ENCODE results near the gene NEMP2. TPM values are rescaled to one million over a fixed set of nuclear protein-coding genes. Genes with fewer than 3 reads are reported as not detected.

Gene NEMP2
- total RNA-seq = 1 to 10 TPM; 4.6 to 6.1 TPM
- under 1 TPM; 0.67 to 0.93 TPM for polyA plus RNA-seq

- H3K27me3 ChIP-seq (ENCODE audit: control insufficient read depth in 4 of 4, insufficient read depth in 4 of 4, low read length in 3 of 4) = no peaks in the 10 kb centered on the region
- no peaks in the 10 kb centered on the region for H3K9me3 ChIP-seq (ENCODE audit: control insufficient read depth in 4 of 4, low read length in 3 of 4)
- peak; percentile 87 for DNase-seq (ENCODE audit: low spot score)
- H3K36me3 ChIP-seq (ENCODE audit: control insufficient read depth in 4 of 4, insufficient read depth in 3 of 4, low read depth in 1 of 4, low read length in 3 of 4) = no peaks in the 10 kb centered on the region
- WGBS = under 1% methylated on average over 92 of the region's 92 CpGs
- peak within 1 kb of the TSS; percentile 77 to 97 for H3K9ac ChIP-seq (ENCODE audit: low read depth in 1 of 2, low read length in 2 of 2)
- H3K4me3 ChIP-seq (ENCODE audit: low read depth in 1 of 3, low read length in 3 of 3) = peak within 1 kb of the TSS; percentile 71 to 84 (median 81)
- TF ChIP-seq HNF4G (IDR thresholded peaks at IDR 0.05) (no peak), ZBTB33 (IDR thresholded peaks at IDR 0.05) (no peak), TAF1 (conservative IDR thresholded peaks at IDR 0.05) (no peak), REST (IDR thresholded peaks at IDR 0.05) (no peak), YY1 (IDR thresholded peaks at IDR 0.05) (peak; percentile 63), EGR1 (IDR thresholded peaks at IDR 0.05; ENCODE audit: low read depth in 2 of 2) (no peak), ATF3 (IDR thresholded peaks at IDR 0.05) (no peak), MAX (IDR thresholded peaks at IDR 0.05) (no peak), CTCF (IDR thresholded peaks at IDR 0.05; ENCODE audit: low read depth, low read length, missing input control) (no peak), GABPA (IDR thresholded peaks at IDR 0.05 in 1 of 2, conservative IDR thresholded peaks at IDR 0.05 in 1 of 2) (no peak), FOXA1 (IDR thresholded peaks at IDR 0.05) (no peak), SP1 (IDR thresholded peaks at IDR 0.05) (no peak), FOXA2 (IDR thresholded peaks at IDR 0.05) (no peak), JUND (IDR thresholded peaks at IDR 0.05) (no peak), HNF4A (conservative IDR thresholded peaks at IDR 0.05) (peak in 1 of 2 donors; percentile 40), NR2F2 (IDR thresholded peaks at IDR 0.05) (peak; percentile 19), RAD21 (IDR thresholded peaks at IDR 0.05) (peak in 1 of 2 donors; percentile 0), RXRA (IDR thresholded peaks at IDR 0.05) (no peak)
- H3K4me1 ChIP-seq (ENCODE audit: control insufficient read depth in 4 of 4, insufficient read depth in 4 of 4, low read length in 3 of 4) = peaks cover 1 to 20% (median 10%) of the 10 kb centered on the region in 4 donors
- H3K27ac ChIP-seq (ENCODE audit: low read depth in 1 of 2, low read length in 2 of 2) = peak within 1 kb of the TSS; percentile 91 to 93
Measured at GRCh38 chr2:190534310-190535120, at the start of gene NEMP2. TSS of gene NEMP2 (minus strand) at chr2:190534722. CDS start at chr2:190534655, 67 bp downstream.
